K562 (cell line): ENCODE results near the gene IDNK.

Source experiments
- CCAR2 ChIP-seq: fragments of 200-400 bp; formaldehyde crosslinking; IDR thresholded peaks from 2 replicates; pipeline ENCODE4 v1.6.1; 2017; ENCODE audit warnings: mild to moderate bottlenecking, low read depth, low read length
- CTCF ChIP-seq, 3 experiments: IDR thresholded peaks in 2 of 3; conservative IDR thresholded peaks in 1 of 3; 2 replicates each; pipeline ENCODE4 v1.5.1; 2011 to 2012; ENCODE audit warnings: low read length in 3 of 3, mild to moderate bottlenecking in 3 of 3, control low read depth in 2 of 3, improper control_type of control experiment in 1 of 3, inconsistent platforms in 1 of 3, low read depth in 1 of 3, mixed read lengths in 1 of 3, moderate library complexity in 1 of 3; ENCODE audit not compliant: insufficient read depth in 2 of 3
- EZH2 ChIP-seq: IDR thresholded peaks from 2 replicates; pipeline ENCODE4 v1.6.1; 2012; ENCODE audit warnings: low read depth, mild to moderate bottlenecking, inconsistent platforms, low read length, borderline replicate concordance
- GATA2 ChIP-seq: sonication (generic); formaldehyde crosslinking; IDR thresholded peaks from 2 replicates; pipeline ENCODE4 v1.4.0; 2020; ENCODE audit warnings: mild to moderate bottlenecking, missing genetic modification reagents
- NFXL1 ChIP-seq: fragments of 450-650 bp; formaldehyde crosslinking; IDR thresholded peaks from 2 replicates; pipeline ENCODE4 v1.4.0; 2021; ENCODE audit warnings: mild to moderate bottlenecking
- NFYB ChIP-seq: IDR thresholded peaks from 2 replicates; pipeline ENCODE4 v1.6.1; 2011; ENCODE audit warnings: mild to moderate bottlenecking, moderate library complexity; ENCODE audit not compliant: insufficient read length; ENCODE audit errors: extremely low read depth
- POLR2A ChIP-seq: fragments of 450-650 bp; conservative IDR thresholded peaks from 2 replicates; pipeline ENCODE4 v1.6.1; 2016
- SIN3A ChIP-seq, 2 experiments: fragments of 150-350 bp in 1 of 2; IDR thresholded peaks; 2 replicates each; pipeline ENCODE4 v1.6.1; 2011 to 2016; ENCODE audit warnings: borderline replicate concordance in 2 of 2, low read depth in 2 of 2, low read length in 2 of 2, mild to moderate bottlenecking in 2 of 2, moderate library complexity in 2 of 2; ENCODE audit not compliant: control insufficient read depth in 1 of 2
- SIX5 ChIP-seq, 2 experiments: IDR thresholded peaks; 2 replicates each; pipeline ENCODE4 v1.6.1; 2011; ENCODE audit warnings: low read length in 2 of 2, borderline replicate concordance in 1 of 2, low read depth in 1 of 2, mild to moderate bottlenecking in 1 of 2, moderate library complexity in 1 of 2; ENCODE audit not compliant: insufficient read depth in 1 of 2
- SRSF9 ChIP-seq: fragments of 200-400 bp; formaldehyde crosslinking; IDR thresholded peaks from 2 replicates; pipeline ENCODE4 v1.6.1; 2017; ENCODE audit warnings: low read depth, low read length, borderline replicate concordance
- TEAD1 ChIP-seq, 2 experiments: fragments of 450-650 bp in 1 of 2; sonication (generic) in 1 of 2; formaldehyde crosslinking; IDR thresholded peaks; 2 replicates each; pipeline versions ENCODE4 v1.4.0 to v1.8.0; 2020 to 2022; ENCODE audit warnings: mild to moderate bottlenecking in 2 of 2, missing genetic modification reagents in 1 of 2
- ZNF140 ChIP-seq: fragments of 250-450 bp; sonication (Bioruptor Pico); IDR thresholded peaks from 2 replicates; pipeline ENCODE4 v1.8.0; 2021; ENCODE audit warnings: moderate library complexity, mild to moderate bottlenecking, inconsistent platforms
- ZNF324 ChIP-seq: fragments of 250-450 bp; sonication (Bioruptor Pico); IDR thresholded peaks from 2 replicates; pipeline ENCODE4 v1.4.0; 2020; ENCODE audit warnings: mild to moderate bottlenecking

- TF ChIP-seq GATA2 (CRISPR knock-in tag) (no peak), TEAD1 (CRISPR knock-in tag; IDR thresholded peaks at IDR 0.05) (no peak), POLR2A (no peak), ZNF140 (CRISPR knock-in tag) (no peak), SIX5 (IDR thresholded peaks at IDR 0.05; ENCODE audit: borderline replicate concordance in 1 of 2, insufficient read depth in 1 of 2, low read depth in 1 of 2, low read length in 2 of 2) (no peak), NFYB (no peak), ZNF324 (CRISPR knock-in tag) (no peak), CCAR2 (no peak), SIN3A (IDR thresholded peaks at IDR 0.05; ENCODE audit: borderline replicate concordance in 2 of 2, control insufficient read depth in 1 of 2, low read depth in 2 of 2, low read length in 2 of 2) (no peak), EZH2 (no peak), SRSF9 (no peak), NFXL1 (CRISPR knock-in tag) (no peak), CTCF (IDR thresholded peaks at IDR 0.05 in 2 of 3, conservative IDR thresholded peaks at IDR 0.05 in 1 of 3; ENCODE audit: insufficient read depth in 2 of 3, low read depth in 1 of 3, low read length in 3 of 3) (no peak)
Measured at GRCh38 chr9:83633676-83634075, 10.7 kb downstream of the IDNK start.
